Measurements from ENCODE around the gene DNAJB12.
"Not testable (repeated sequence)": the region's sequence is repeated elsewhere in the genome, so short reads cannot be mapped to it uniquely, and the experiment has no call there.

Gene DNAJB12

DNA sequence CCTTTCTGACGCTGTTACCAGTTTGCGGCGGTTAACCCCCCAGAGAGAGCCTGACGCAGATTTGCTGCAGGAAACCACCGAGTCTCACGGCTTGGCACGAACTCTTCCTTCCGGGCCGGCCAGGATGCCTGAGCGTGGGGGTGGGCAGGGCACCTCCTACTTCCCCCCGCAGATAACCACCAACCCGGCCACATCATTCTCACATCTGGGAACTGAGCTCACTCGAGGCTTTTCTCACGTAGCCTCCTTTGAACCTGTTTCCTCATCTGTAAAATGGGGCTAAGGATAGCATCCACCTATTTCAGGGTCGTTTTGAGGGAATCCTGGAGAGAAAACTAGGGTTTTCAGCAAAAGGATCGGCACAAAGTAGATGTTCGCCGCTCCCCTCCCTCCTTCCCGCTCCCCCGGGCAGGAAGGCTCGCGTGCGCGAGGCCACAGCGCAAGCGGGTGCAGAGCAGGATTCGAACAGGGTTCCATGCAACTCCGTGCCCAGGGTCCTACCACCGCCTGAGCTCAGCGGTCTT lies 57.4 kb downstream of the DNAJB12 start:
- DNase-seq (ENCODE audit: low read depth in 4 of 4, low spot score in 1 of 4) = peak; percentile 73 to 96 (median 84)

DNA sequence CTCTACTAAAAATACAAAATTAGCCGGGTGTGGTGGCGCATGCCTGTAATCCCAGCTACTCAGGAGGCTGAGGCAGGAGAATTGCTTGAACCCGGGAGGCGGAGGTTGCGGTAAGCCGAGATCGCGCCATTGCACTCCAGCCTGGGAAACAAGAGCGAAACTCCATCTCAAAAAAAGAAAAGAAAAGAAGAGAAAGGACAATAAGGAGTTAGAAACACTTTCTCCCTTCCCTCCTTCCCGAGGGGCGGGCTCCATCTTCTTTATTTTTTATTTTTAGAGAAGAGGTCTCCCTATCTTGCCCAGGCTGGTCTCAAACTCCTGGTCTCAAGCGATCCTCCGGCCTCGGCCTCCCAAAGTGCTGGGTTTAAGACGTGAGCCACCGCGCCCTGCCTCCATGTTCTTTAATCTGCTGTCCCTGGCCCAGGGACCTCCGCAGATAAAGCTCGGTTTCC lies 57.9 kb downstream of the DNAJB12 start:
- not testable (repeated sequence) for DNase-seq (ENCODE audit: low read depth in 4 of 4, low spot score in 1 of 4)

DNA sequence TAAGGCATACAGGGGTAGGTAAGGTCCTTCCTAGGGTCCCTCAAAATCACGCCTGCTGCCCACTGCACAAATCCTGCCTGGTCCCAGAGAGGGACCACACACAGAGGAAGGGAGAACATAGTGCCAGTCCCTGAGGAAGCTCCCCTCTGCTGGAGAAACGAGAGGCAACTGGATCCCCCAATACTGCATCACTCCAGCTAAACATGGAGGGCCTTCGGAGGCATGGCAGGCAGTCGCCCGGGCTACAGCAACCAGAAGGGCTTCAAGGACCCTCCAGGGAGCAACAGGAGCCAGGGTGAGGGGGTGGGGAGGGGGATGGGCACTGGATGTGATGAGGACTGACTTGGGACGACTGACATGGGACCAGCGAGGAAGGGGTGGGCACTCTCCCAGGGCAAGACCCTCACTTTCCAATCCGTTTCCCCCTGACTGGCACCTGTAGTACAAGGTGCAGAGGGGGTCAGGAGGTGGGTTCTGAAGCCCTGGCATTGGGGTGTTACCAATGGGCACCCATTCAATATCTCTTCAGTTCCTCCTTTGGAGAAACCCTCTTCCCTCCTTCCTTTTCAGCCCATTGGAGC lies 59.3 kb downstream of the DNAJB12 start:
- DNase-seq (ENCODE audit: low read depth in 4 of 4, low spot score in 1 of 4) = no peak

DNA sequence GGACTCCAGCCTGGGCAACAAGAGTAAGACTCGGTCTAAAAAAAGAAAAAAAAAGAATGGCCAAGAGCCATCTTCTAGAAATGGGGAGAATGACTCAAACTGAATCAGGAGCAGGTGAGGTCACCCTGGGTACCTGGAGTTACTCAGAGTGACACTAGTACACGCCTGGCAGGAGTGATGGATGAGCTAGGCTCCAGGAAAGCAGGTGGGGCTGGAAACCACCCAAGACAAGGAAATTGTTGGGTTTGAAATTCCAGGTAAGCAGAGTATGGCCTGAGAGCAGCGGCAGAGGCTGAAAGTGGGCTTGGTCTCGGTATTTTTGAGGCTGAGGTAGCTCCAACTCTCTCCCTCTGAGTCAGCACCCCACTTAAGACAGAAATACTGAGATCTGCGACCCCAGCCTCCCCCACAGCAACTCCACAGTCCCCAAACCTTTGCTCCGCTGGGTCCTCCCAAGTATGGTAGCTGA lies 62.5 kb downstream of the DNAJB12 start:
- DNase-seq (ENCODE audit: low read depth in 4 of 4, low spot score in 1 of 4) = peak in 1 of 4 experiments; percentile 56

DNA sequence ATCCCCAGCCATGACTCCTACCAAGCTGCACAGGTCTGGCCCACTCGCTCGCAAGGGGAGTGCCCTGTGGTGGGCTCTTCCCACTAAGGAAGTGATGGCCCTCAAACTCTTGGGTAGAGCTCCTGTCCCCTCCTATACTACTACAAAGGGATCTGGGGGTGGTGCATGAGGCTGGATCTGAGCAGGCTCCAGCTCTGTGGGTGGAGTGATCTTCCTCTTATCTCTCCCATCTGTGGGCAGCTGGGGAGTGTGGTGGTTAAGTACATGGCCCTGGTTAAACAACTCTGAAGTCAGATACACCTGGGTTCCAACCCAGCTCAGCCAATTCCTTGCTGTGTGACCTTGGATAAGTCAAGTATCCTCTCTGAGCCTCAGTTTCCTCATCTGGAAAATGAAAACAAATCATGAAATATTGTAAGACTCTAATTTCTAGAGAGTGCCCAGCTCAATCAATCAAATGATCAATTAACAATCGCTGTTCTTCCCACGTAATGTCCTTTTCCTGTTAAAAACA lies 63.6 kb downstream of the DNAJB12 start:
- no peak for DNase-seq (ENCODE audit: low read depth in 4 of 4, low spot score in 1 of 4)

DNA sequence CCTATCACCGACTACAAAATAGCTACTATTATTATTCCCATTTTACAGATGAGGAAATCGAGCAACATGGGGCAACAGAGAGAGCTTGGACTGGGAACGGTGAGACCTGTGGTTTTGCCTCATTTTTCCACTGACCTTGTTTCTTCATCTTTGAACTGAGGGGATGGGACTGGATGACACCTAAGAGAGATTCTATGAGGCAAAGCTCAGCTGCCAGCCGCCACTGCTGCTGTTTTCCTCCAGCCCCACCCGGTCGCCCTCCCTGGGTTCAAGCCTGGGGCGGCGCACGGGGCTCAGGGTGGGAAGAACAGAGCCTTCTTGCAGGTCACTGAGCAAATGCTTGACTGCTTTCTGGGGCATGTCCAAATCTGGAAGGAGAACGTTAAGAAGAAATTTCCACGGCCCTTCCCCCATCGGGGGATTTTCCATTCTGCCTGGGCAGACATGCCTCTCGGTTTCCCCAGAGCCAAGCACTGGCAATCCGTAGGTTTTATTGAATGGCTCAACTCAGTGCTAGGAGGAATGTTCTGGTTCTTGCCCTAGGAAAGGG lies 68.7 kb downstream of the DNAJB12 start:
- DNase-seq (ENCODE audit: low read depth in 4 of 4, low spot score in 1 of 4) = no peak

DNA sequence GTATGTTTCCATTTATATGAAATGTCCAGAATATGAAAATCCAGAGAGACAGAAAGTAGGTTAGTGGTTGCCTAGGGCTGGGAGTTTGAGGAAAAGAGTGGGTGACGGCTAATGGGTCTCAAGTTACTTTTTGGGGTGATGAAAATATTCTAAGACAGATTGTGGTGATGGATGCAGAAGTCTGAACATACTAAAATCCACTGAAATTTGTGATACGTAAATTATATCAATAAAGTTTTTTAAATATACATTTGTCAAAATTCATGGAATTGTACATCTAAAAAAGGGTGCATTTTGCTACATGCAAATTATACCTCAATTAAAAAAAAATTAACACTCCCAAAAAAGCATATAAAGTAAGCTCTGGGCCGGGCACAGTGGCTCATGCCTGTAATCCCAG lies 71.6 kb downstream of the DNAJB12 start:
- no peak for DNase-seq (ENCODE audit: low read depth in 4 of 4, low spot score in 1 of 4)

Measured in stimulated activated CD4-positive, alpha-beta T cell treated with anti-CD3 and anti-CD28 coated beads, Interleukin-1b, Interleukin-23, amount 100 ng/mL, for 24 hours (primary cell).